Activated gamma-delta T cell treated with Interleukin-2 at 50 U/mL for 16 hours (primary cell): Measurements from ENCODE around the gene RPRD2.
"Not testable (repeated sequence)": the region's sequence is repeated elsewhere in the genome, so short reads cannot be mapped to it uniquely, and the experiment has no call there.

Experiments used
- DNase-seq: peaks from one replicate; pipeline ENCODE4 v3.0.0-alpha.2; 2020

RPRD2 gene

DNA sequence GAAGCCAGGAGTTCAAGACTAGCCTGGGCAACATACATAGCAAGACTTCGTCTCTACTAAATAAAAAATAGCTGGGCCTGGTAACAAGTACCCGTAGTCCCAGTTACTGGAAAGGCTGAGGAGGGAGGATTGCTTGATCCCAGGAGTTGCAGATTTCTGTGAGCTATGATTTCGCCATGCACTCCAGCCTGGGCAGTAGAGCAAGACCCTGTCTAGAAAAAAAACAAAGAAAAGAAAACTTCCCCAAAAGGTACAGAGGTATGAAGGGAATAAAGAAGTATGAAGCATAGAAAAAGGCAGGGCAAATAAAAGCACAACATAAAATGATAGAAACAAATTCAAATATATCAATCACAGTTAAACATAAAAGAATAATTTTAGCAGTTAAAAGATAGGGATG, 28.7 kb downstream of the RPRD2 start:
- DNase-seq: no peak

DNA sequence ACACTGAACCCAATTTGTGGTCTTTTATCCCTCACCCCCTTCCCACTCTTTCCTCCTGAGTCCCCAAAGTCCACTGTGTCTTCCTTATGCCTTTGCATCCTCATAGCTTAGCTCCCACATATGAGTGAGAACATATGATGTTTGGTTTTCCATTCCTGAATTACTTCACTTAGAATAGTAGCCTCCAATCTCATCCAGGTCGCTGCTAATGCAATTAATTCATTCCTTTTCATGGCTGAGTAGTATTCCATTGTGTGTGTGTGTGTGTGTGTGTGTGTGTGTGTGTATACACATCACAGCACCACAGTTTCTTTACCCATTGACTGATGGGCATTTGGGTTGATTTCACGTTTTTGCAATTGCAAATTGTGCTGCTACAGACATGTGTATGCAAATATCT, 31.2 kb downstream of the RPRD2 start:
- DNase-seq: not testable (repeated sequence)

DNA sequence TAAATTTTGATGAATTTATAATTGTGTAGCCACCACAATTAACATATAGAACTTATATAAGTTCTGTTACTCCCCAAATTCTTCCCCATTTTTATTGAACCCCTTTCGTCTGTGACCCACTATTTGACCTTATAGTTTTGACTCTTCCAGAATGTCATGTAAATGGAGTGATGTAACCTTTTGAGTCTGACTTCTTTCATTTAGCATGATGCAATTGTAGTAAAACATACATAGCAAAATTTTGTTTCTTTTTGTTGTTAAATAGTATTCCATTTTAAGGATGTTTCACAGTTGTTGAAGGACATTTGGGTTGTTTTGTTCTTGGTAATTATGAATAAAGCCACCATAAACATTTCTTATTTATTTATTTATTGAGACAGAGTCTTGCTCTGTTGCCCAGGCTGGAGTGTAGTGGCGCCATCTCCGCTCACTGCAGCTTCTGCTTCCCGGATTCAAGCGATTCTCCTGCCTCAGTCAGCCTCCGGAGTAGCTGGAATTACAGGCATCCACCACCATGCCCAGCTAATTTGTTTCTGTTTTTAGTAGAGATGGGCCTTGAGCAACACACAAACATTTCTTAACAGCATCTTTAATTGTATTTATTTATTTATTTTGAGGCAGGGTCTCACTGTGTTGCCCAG, 33.6 kb downstream of the RPRD2 start:
- DNase-seq: no peak

DNA sequence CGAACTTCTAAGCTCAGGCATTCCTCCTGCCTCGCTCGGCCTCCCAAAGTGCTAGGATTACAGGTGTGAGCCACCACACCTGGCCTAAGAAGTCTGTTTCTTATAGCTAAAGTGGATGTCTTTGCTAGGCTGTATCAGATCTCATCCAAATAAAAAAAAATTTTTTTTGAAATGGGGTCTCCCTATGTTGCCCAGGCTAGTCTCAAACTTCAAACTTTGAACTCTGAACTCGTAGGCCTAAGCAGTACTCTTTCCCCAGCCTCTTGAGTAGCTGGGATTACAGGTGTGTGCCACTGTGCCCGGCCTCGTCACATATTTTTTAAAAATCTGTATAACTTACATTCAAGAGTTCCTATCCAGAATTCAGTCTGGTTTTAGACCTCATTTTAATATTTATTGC, 40.5 kb downstream of the RPRD2 start:
- DNase-seq: no peak

DNA sequence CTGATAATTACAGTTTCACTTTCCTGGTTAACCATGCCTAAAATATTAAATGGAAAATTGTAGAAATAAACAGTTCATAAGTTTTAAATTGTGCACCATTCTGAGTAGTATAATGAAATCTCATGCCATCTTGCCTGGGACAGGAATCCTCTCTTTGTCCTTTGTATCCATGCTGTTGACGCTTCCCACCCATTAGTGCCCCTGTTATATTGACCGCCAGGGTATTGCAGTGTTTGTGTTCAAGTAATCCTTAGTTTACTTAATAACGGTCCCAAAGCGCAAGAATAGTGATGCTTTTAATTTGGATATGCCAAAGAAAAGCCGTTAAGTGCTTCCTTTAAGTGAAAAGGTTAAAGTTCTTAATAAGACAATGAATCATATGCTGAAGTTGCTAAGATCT, 41.7 kb downstream of the RPRD2 start:
- DNase-seq: no peak

DNA sequence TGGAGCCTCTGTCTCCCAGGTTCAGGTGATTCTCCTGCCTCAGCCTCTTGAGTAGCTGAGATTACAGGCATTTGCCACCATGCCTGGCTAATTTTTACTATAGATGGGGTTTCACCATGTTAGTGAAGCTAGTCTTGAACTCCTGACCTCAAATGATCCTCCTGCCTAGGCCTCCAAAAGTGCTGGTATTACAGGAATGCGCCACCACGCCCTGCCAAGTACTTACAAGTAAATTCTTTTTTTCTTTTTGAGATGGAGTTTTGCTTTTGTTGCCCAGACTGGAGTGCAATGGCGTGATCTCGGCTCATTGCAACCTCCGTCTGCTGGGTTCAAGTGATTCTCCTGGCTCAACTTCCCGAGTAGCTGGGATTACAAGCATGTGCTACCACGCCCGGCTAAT, 42.5 kb downstream of the RPRD2 start:
- DNase-seq: no peak

DNA sequence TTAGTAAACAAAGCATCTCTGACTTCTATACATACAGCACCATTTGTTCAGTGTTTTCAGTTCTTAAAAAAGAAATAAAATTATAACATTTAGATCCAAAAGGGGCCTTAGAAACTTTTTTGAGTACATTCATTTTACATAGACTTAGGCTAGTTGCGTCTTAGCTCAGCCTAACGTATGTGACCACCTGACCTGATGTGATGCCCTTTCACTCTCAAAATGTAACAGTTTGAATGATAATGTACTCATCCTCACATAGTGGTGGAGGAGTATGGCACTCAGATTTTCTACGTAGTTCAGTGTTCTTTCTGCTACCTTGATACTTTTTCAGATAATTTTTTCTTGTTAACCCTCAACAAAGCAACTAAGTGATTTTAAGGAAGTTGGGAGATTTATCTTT, 43.4 kb downstream of the RPRD2 start:
- no peak for DNase-seq

DNA sequence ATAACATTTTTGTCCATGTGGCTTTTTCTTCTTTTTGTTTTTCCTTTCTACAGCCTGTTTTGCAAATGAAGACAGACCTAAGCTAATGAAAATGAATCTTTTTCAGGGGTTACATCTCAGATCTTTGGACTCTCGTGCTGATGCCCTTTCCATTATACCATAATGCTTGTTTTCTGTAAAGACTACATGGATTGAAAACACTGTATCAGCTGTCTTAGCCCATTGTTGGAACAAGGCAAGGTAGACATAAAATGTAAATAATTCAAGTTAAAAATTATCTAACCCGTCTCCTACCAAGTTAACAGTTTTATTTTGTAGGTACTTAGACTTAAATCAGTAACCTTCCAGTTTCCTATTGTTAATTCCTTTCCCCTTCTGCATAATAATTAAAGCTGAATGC, 44.9 kb downstream of the RPRD2 start:
- DNase-seq: no peak

DNA sequence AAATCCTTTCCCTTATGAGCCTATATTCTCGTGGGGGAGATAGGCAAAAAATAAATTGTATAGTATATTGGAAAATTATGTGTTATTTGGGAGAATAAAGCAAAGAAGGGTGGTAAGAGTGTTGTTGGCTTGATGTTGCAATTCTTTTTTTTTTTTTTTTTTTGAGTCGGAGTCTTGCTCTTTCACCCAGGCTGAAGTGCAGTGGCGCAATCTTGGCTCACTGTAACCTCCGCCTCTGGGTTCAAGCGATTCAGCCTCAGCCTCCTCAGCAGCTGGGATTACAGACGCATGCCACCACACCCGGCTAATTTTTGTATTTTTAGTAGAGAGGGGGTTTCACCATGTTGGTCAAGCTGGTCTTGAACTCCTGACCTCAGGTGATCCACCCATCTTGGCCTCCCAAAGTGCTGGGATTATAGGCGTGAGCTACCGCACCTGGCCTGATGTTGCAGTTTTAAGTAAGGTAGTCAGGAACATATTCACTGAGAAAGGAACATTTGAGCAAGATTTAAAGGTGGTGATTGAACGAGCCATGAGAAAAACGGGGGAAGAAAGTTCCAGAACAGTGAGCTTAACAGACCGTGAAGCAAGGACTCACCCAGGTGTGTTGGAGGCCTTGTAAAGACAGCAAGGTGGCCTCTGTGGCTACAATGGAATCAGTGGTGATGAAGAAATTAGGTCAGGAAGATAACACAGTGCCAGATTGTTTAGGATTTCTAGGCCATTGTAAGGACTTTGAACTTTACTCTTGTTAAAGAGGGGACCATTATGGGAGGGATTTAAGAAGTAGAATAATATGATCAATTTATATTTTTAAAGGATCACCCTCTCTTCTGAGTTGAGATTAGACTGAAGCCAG, 45.8 kb downstream of the RPRD2 start:
- no peak for DNase-seq

DNA sequence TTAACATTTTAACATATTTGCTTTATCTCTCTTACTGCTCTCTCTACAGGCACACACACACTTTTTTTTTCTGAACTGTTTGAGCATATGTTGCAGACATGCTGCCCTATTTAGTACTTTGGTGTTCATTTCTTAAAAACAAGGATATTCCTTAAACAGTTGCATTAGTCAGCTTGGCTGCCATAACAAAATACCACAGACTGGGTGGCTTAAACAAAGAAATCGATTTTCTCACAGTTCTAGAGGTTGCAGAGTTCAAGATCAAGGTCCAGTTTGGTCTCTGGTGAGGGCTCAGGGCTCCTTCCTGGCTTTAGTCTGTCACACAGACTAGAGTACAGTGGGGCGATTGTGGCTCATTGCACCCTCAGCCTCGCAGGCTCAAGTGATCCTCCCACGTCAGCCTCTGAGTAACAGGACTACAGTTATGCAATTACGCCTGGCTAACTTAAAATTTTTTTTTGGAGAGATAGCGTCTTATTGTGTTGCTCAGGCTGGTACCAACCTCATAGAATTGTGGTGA, 46.7 kb downstream of the RPRD2 start:
- no peak for DNase-seq

DNA sequence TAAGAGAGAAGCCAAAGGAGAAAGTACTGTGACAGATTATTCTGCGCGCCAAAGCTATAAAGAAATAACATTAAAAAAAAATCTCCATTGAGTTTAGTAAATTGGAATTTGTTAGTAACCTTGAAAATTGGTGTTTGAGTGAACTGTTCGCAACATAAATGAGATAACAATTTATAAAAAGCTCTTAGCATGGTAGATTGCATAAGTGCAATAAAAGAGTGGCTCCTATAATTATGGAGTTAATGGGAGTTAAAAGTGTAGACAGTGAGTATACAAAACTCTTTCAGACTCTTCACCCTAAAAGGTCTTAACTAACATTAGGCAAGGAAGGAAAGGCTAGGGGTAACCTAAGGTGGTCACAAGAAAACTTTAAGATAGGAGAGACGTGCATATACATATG, 50.6 kb downstream of the RPRD2 start:
- no peak for DNase-seq

DNA sequence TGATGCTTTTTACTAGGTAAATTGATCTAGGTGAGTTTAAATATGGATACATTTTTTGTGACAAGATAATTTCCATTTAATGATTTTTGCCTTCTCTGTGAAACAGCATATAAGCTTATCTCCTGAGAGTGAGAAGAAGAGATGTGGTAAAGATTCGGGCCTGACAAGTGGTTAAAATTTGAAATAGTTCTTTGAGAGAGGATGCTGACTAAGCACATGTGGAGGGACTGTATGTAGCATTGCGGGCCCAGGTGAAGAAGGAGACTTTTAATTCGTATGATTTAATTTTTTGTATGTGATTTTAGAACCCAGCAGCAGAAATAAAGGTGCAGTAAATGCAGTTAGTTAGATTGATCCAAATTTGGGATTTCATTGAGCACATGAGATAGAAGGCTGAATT, 51.9 kb downstream of the RPRD2 start:
- DNase-seq: no peak

DNA sequence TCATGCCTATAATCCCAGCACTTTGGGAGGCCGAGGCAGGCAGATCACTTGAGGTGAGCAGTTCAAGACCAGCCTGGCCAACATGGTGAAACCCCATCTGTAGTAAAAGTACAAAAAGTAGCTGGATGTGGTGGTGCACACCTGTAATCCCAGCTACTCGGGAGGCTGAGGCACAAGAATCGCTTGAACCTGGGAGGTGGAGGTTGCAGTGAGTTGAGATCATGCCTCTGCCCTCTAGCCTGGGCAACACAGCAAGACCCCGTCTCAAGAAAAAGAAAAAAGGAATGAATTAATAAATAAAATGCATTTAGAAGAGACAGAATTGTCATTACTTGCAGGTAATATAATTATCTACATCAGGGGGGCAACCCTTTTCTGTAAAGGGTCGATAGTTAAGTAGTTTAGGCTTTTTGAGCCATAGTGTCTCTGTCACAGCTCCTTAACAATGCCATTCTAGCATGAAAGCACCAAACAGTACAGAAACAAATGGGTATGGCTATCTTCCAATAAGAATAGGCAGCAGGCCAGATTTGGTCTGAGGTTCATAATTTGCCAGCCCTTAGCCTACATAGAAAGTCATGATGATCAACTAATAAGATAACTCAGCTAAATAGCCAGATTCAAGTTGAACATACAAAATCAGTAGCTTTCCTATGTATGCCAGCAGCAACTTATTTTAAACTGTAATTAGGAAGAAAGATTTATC, 56.8 kb downstream of the RPRD2 start:
- DNase-seq: no peak

DNA sequence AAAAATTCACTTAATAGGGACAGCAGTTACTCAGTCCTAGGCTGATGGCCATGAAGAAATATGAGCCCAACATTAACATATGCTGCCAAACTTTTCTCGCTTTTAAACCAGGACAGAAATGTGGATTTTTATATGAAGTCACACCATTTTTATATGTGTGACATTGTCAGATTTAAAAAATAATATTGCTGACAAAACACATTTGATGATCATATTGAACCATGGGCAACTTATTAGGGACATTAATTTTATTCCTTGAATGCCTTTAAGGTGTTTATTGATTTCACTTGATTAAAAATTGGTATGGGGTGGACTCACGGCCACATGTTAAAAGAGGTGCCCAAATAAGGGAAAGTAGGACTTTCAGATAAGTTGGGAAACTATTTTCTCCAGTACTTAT, 58.6 kb downstream of the RPRD2 start:
- DNase-seq: no peak

DNA sequence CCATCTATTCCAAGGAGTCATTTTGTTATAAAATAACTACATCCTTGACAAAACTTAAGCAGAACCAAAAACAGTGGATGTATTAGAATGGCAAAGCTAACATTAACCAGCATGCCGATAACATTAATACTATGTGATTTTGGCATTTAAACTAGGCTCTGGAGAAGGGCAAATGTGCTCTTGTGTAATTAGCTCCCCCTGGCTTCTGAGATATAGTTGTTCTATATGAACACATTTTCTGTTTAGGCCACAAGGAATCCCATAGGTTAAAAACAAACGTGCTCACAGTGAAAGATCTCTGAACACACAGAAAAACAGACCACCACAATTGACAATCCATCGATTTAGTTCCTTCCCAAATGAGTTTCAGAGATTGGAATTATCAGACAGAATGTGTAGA, 65.9 kb downstream of the RPRD2 start:
- DNase-seq: no peak

DNA sequence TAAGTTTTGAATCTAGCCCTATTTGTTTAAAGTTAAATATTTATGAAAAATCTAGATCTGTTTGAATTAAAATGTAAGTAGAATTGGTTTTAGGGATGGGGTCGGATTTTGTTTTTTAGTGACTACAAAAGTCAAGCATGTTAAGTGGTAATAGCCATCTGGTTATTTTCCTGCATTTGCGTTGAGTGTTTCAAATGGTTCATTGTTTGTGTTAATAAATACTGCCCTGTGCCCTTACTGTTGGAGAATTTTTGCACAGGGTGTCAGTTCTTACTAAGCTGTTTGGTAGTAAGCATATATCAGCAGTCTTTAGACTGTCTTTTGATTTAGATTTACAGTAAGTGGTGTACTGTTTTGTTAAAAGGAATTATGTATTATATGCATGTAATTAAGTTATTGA, 77.2 kb downstream of the RPRD2 start:
- no peak for DNase-seq

DNA sequence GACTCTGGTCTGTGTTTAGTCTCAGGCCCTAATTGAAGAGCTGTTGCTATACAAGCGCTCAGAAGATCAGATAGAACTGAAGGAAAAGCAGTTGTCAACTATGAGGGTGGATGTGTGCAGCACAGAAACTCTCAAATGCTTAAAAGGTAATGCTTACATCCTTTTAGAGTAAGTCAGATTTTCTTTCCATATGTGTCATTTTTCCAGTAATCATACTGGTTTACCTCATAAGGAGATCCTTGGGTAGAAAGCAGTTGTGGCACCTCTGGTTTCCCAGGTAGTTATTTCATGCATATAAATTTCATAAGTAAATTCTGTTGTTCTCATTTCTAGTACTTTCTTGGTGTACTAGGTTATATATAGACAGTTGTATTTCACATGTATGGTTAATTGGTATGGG, 80.3 kb downstream of the RPRD2 start:
- DNase-seq: no peak

DNA sequence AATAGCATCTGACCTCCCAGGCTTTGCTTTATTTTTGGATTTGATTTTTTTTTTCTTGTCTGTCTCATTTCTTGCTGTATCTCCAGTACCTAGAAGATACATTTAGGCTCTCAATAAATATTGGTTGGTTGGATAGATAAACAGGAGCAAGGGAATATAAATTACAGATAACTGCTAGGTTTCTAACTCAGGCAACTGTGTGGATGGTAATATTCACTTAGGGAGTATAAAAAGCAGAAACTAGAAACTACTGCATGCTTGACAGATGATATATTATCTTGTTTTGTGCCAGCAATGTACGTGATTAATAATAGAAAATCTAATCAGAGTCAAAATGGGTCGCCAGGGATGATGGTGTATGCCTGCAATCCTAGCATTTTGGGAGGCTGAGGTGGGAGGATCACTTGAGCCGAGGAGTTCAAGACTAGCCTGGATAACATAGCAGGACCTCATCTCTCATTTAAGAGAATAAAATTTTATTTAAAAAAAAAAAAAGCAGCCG, 92.2 kb downstream of the RPRD2 start:
- no peak for DNase-seq

DNA sequence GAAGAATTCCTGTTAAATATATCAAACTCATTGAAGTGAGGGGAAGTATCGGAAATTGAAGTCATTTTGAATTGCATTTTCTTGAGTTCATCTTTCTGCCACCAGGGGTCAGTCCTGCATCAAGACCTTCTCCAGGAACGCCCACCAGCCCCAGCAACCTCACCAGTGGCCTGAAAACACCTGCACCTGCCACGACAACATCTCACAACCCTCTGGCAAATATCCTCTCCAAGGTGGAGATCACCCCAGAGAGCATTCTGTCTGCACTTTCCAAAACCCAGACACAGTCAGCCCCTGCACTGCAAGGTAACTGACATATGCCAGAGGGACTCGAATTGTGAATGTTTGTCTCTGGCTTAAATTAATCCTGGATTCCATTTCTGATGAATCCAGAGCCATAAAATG, 100.5 kb downstream of the RPRD2 start:
- DNase-seq: peak; percentile 66

DNA sequence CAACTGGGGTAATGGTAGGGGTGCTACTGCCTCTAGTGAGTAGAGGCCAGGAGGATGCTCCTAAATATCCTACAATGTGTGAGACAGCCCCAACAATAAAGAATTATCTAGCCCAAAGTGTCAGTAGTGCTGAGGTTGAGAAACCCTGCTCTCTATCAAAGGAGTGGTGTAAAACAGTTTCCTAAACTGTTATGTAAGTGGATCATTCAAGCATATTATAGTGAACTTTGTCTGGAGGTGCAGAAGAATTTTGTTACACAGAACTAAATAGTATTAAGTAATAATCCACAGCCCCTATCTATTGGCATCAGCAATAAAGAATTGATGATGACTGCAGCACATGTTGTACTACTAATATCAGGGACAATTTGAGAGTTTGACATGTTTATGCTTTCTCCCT, 103.0 kb downstream of the RPRD2 start:
- DNase-seq: no peak

DNA sequence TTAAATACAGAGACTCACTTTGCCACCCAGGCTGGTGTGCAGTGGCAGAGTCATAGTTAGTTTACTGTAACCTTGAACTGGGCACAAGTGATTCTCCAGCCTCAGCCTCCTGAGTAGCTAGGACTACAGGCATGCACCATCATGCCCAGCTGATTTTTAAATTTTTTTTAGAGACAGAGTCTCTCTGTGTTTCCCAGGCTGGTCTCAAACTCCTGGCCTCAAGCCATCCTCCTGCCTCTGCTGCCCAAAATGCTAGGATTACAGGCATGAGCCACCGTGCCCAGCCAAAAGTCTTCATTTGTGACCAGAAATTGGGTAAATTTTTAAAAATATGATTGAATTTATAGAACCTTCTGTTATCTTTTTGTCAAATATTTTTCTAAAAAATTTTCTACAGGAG, 105.3 kb downstream of the RPRD2 start:
- DNase-seq: no peak

DNA sequence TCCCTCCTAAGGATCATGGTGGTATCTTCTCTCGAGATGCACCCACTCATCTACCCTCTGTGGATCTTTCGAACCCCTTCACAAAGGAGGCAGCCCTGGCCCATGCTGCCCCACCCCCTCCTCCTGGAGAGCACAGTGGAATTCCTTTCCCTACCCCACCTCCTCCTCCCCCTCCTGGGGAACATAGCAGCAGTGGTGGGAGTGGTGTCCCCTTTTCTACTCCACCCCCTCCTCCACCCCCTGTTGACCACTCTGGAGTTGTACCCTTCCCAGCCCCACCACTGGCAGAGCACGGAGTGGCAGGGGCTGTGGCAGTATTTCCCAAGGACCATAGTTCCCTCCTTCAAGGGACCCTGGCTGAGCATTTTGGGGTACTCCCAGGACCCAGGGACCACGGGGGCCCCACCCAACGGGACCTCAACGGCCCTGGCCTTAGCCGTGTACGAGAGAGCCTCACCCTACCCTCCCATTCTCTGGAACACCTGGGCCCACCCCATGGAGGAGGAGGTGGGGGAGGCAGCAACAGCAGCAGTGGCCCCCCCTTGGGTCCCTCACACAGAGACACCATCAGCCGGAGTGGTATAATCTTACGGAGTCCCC, 108.8 kb downstream of the RPRD2 start:
- DNase-seq: no peak

DNA sequence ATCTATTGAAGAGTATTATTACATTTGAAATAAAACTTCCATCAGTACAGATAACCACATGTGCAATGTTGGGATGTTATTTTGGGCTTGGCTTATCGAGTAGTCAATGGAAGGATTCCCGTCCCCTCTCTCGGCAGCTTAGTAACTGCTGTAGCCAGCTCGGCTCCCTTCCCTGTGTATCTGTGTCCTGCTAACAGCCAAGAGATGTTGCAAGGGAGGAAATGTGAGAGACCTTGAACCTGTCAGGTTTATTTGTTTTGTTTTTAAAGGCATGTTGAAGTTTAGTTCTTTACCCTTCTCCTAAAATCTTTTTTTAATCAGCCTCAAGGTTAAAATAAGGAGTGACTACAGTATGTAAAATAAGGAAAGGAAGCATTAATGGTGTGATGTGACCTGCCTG, 109.7 kb downstream of the RPRD2 start:
- DNase-seq: no peak
